ENCODE data around the gene ERCC6L2. TPM values are rescaled to one million over a fixed set of nuclear protein-coding genes. Genes with fewer than 3 reads are reported as not detected.

Gene ERCC6L2
- total RNA-seq, 1 experiment from 2014 or later, result 62.7 TPM

DNA sequence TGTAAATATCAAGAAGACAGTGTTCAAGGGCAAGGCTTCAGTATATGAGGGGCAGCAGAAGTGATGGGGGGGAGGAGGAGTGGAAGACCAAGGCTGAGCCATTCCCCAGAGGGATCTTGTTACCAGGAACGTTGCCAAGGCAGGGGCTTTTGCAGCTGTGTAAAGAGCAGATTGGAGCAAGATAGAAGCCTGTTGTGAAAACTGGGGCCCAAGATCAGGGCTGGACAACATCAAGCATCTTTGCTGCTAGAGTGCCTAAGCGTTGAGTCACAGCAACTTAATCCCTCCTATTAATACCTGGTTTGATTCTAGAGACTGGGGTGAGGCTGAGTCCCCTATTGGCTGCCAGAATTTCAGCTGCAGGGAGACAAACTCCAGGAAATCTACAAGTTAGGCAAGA is 18.4 kb upstream of the ERCC6L2 start:
- in situ Hi-C loops (cut with HindIII; ENCODE audit: low sequenced_read_pairs), result no loop called here
- no peak for DNase-seq (ENCODE audit: low spot score)

DNA sequence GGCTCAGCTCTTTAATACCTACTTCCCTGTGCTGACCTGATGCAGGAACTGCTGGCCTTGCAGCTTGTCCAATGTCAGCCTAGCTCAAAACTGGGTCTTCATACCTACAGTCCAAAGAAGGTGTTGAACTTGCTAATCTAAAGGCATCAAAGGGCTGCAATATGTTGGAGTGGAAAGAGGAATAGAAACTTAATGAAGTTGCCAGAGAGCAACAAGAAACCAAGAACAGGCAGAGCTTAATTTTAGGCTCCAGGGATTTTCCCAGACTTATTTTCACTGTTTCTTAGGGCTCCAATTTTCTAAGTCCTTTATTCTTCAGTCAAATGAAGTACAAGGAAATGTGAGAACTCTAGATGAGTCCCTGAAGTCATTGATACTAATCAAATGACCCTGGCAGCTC is 17.6 kb upstream of the ERCC6L2 start:
- no peak for DNase-seq (ENCODE audit: low spot score)
- in situ Hi-C loops (cut with HindIII; ENCODE audit: low sequenced_read_pairs), result no loop called here

DNA sequence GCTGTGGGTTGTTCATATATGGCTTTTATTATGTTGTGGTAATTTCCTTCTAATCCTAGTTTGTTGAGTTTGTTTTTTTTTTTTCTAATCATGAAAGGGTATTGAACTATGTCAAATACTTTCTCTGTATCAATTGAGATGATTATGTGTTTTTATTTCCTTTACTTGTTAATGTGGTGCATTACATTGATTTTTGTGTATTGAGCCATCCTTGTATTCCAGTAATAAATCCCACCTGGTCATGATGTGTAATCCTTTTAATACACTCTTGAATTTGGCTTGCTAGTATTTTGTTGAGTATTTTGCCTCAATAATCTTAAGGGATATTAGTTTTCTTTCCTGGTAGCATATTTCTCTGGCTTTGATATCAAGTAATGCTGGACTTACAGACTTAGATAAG is 13.1 kb upstream of the ERCC6L2 start:
- in situ Hi-C loops (cut with HindIII; ENCODE audit: low sequenced_read_pairs), result no loop called here
- DNase-seq (ENCODE audit: low spot score), result no peak

DNA sequence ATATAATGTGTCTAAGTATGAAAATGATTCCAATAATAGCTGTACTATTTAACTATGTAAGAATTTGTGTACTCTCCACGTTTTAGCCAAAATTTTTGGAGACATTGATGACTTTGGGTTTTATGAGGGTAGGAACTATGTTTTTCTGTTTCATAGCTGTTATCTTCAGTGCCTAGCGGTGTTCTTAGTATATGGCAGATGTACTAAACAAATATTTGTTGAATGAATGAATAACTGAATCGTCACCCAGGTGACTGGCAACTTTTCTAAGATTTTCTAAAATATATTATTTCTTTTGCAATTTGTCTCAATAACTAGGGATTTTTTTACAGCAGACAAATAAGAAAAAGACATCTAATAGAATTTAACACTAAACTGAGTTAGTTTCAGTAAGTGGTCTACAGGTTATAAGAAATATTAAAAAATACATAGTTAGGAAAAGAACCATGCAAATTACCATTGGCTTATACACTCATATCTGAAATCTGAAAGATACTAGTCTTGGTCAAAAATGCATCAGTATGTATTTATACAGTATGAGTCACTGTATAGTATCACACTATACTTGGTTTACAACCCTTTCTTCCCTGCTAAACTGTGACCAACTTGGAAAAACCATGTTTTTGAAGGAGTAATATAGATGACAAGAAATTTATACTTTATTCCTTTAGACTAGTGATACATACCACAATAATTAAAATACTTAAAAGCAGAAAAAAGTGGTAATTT is 10.5 kb upstream of the ERCC6L2 start:
- in situ Hi-C loops (cut with HindIII; ENCODE audit: low sequenced_read_pairs), result no loop called here

DNA sequence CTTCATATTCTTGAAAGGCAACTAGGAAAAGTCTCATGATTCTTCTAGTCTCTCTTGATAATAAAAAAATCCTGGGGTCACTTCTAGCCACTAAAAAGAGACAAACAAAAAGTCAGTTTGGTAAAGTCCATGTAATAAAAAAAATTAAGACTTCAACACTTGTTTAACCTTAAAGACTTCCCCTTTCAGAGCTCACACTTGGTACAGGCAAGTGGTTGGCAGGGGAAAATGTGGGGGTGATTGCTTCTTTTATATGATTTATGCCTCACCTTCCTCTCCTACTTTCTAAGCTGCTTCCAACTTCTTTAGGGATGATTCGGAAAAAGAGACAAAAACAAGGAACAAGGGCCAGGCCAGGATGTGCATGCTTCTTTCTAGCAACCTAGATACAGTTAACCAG is 5.1 kb upstream of the ERCC6L2 start:
- in situ Hi-C loops (cut with HindIII; ENCODE audit: low sequenced_read_pairs), result no loop called here
- no peak for DNase-seq (ENCODE audit: low spot score)

More for the DNA sequence above, 10.5 kb upstream of the ERCC6L2 start:
- DNase-seq (ENCODE audit: low spot score), result no peak

DNA sequence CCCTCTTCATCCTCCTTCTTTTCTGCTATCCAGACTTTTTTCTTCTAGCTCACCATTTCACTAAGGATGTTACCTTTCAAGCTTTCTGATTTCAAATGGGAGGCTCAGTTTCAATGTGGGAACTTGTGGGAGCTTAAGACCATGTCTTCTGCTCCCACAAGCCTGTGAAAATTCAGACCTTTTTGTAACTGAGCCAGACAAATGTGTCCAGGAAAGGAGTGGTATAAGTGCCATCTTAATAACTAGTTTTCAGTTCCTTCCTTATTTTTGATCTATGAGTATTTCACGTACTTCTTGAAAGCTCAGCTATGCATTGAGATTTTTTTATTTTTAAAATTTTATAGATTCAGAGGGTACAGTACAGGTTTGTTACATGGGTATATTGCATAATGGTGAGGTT is 4.6 kb upstream of the ERCC6L2 start:
- in situ Hi-C loops (cut with HindIII; ENCODE audit: low sequenced_read_pairs), result no loop called here

DNA sequence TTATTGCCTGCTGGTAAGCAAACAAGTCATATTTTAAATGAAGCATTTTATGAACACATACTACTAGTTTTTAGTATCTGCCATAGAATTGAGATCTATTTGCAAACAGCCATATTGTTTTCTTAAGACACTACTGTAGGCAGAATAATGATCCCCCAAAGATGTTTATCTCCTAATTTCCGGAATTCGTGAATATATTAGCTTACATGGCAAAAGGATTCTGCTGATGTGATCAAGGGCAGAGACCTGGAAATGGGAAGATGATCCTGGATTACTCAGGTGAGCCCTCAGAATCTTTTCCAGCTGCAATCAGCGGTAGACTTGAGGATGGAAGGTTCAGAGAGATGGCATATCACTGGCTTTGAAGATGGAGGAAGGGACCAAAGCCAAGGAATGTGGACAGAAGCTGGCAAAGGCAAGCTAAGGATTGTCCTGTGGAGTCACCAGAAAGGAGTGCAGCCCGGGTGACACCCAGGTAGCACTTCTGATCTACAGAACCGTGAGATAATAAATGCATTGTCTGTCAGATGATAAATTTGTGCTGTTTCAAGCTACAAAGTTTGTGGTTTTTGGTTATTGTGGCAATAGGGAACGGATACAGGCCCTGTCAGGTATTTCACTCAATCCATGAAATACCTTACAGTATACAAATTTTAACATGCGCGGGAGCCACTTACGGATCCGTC is 1.0 kb upstream of the ERCC6L2 start:
- in situ Hi-C loops (cut with HindIII; ENCODE audit: low sequenced_read_pairs), result no loop called here
- DNase-seq (ENCODE audit: low spot score), result peak; percentile 62

More for the DNA sequence above, 4.6 kb upstream of the ERCC6L2 start:
- DNase-seq (ENCODE audit: low spot score), result no peak

DNA sequence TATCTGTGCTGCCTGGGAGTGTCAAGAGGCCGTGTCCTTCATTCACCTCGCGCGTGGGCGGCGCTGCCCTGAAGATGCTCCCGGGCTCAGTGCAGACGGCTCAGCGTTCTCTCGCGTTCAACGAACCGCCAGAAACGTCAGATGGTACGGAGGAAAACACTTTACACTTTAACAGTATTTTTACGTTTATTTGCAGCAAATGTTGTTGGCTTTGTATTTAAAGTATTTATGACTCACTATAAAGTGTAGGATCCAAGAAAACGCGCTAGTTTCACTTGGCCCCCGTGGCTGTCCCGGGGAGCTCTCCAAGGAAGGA is 544 bp upstream of the ERCC6L2 start:
- in situ Hi-C loops (cut with HindIII; ENCODE audit: low sequenced_read_pairs), result no loop called here
- peak; percentile 66 for DNase-seq (ENCODE audit: low spot score)

DNA sequence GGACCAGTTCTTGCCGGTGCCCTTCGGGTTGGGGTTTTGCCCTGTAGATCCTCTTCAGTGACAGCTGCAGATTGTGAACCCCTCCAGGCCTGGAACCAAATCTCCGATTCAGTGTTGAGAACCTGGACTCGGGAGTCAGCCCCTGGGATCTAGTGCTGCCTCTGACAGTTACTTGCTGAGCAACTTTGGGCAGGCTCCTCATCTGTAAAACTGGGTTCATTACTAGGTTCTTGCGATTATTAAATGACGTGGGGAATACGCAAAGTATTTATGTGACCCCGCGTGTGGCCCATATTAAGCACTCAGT is 600 bp downstream of the ERCC6L2 start:
- no peak for DNase-seq (ENCODE audit: low spot score)
- in situ Hi-C loops (cut with HindIII; ENCODE audit: low sequenced_read_pairs), result no loop called here

DNA sequence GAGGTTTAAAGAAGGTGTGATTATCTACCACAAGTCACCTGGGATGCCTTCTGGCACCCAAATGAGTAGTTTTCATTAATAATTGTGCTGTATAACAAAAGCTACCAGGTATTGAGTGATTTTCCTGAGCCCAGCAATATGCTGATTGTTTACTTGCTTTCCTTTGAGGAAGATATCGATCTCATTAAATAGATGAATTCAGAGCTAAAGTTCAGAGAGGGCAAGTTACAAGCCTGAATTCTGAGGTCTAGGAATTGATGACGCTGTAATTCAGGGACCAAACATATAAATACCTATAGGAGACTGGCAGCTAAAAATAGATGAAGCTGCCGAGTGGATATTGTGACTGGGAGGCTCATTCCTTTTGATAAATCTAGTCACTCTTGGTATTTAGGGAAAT is 1.1 kb downstream of the ERCC6L2 start:
- in situ Hi-C loops (cut with HindIII; ENCODE audit: low sequenced_read_pairs), result no loop called here
- DNase-seq (ENCODE audit: low spot score), result peak; percentile 9

DNA sequence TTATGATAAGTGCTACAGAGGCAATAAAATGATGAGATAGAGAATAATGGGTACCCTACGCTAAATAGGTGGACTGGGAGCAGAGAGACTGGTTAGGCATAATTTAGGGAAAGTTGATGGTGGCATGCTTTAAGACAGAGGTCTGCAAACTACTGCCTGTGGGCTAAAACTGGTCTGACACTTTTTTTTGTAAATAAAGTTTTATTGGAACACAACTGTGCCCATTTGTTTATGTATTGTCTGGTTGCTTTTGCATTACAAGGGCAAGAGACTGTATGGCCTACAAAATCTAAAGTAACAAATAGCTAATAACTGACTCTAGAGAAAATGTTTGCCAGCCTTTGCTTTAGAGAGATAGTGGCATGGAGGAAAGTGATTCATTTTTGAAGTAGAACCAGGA is 2.5 kb downstream of the ERCC6L2 start:
- in situ Hi-C loops (cut with HindIII; ENCODE audit: low sequenced_read_pairs), result no loop called here

DNA sequence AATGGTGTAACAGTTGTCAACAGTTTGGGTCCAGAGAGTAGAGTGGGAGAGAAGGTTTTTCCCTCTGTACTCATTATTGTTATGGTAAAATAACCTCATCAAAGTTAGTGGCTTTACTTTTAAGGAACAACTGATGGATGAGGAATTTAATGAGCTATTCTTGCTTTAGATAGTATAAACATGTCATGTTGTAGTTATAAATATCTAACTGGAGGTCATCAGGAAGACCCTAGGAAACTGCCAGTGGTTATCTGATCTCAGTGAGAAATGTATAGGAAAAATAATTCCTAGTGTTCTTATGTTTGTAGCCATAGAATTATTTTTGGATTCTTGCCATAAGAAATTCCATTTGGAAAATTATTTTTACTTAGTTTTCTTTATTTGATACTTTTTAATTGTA is 4.1 kb downstream of the ERCC6L2 start:
- in situ Hi-C loops (cut with HindIII; ENCODE audit: low sequenced_read_pairs), result no loop called here
- no peak for DNase-seq (ENCODE audit: low spot score)

More for the DNA sequence above, 2.5 kb downstream of the ERCC6L2 start:
- DNase-seq (ENCODE audit: low spot score), result no peak

DNA sequence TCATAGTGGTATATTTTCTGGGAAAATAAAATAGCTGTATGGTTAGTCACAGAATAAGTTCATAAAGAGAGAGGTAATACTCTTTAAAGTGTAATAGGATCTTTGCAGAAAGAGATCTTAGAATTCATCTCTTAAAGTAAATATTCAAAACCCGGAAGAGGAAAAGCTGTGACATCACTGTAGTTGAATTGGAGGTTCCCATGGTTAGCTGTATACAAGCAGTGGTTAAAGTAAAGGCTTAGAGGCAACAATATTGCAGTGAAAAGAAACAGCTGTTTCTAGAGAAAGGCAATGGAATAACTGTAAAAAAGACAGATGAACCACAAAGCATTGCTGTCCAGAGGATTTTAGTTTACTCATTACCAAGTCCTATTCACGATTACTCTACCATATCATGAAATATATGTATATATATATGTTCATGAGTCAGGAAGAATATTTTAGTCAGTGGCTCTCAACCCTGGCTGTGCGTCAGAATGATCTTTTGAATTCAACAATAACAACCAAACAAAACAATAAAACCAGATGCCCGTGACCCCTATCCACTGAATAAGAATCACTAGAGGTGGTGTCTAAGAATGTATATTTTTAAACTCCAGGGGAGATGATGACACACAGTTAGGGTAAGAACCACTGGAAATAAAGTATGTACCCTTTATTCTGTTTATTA is 4.7 kb downstream of the ERCC6L2 start:
- in situ Hi-C loops (cut with HindIII; ENCODE audit: low sequenced_read_pairs), result no loop called here
- DNase-seq (ENCODE audit: low spot score), result no peak

DNA sequence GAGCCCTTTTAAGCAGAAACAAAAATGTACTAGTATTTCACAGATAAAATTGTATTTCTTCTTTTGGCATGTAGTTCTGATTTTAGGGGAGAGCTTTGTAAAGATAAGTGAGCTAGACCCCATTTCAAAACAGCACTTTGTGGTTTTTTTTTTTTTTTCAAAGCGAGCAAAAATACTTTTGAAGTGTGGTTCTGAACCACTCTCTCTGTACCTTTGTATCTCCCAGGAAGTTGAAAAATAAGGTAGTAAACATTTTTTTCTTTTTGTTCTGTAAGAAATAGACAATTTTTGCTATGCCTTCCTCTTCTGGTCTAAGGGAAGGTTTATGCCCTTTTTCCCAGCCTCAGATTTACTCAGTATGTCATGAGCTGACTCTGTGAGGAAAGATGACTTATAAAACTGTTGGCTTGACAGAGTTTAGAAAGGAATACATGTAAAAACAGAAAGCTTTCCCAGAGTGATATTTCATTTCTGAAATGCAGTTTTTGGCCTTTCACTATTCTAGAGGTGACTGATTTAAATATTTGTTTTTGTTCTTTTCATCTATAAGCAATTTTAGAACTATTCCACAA is 12.5 kb downstream of the ERCC6L2 start:
- in situ Hi-C loops (cut with HindIII; ENCODE audit: low sequenced_read_pairs), result no loop called here
- no peak for DNase-seq (ENCODE audit: low spot score)

DNA sequence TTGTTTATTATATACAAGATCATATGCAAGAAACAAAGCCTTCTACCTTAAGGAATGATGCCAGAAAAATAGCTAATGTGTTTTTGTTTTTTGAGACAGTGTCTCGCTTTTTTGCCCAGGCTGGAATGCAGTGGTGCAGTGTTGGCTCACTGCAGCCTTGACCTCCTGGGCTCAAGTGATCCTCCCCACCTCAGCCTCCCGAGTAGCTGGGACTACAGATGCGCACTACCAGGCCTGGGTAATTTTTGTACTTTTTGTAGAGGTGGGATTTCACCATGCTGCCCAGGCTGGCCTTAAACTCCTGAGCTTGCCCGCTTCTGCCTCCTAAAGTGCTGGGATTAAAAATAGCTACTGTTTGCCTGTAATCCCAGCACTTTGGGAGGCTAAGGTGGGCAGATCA is 15.1 kb downstream of the ERCC6L2 start:
- in situ Hi-C loops (cut with HindIII; ENCODE audit: low sequenced_read_pairs), result no loop called here
- DNase-seq (ENCODE audit: low spot score), result no peak

DNA sequence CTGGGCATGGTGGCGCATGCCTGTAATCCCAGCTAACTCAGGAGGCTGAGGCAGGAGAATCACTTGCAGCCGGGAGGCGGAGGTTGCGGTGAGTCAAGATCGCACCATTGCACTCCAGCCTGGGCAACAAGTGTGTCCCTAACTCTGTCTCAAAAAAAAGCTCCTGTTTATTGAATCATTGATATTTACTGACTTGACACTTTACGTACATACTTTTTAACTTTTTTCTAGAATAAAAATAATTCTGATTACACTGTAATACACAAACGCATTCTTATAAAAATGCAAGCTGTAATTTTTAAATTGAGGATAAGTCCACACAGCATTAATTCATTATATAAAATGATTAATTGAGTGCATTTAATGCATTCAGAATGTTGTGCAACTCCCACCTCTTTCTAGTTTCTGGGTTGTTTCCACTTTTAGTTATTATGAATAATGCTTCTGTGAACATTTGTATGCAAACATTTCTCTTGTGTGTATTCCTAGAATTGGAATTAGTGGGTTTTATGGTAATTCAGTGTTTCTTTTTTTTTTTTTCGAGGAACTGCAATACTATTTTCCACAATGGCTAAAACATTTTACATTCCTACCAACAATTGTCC is 15.7 kb downstream of the ERCC6L2 start:
- in situ Hi-C loops (cut with HindIII; ENCODE audit: low sequenced_read_pairs), result no loop called here
- DNase-seq (ENCODE audit: low spot score), result no peak

DNA sequence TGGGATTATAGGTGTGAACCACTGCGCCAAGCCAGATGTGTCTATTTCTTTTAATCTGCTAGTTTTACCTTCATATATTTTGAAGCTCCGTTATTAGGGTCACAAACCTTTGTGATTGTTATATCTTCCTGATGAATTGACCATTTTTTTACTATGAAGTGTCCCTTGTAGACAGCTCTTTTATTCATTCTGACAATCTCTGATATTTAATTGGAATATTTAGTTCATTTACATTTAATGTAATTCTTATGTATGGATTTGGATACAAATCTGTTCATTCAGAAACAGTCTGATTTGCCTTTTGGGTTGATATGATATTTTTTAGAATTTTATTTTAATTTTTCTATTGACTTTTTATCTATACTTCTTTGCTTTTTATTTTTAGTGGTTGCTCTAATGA is 17.2 kb downstream of the ERCC6L2 start:
- DNase-seq (ENCODE audit: low spot score), result no peak
- in situ Hi-C loops (cut with HindIII; ENCODE audit: low sequenced_read_pairs), result no loop called here

DNA sequence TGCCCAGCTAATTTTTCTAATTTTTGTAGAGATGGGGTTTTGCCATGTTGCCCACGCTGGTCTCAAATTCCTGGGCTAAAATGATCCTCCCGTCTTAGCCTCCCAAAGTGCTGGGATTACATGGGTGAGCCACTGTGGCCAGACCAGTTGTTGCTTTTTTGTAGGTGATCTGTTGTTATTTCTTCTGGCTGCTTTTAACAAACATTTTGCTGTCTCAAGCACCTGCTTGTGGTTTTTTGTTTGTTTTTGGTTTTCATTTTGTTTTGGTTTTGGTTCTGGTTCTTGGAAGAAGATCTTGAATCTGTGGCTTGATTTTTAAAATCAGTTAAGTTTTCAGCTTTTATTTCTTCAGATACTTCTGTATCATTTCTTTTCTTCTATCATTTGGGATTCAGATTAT is 21.1 kb downstream of the ERCC6L2 start:
- DNase-seq (ENCODE audit: low spot score), result no peak
- in situ Hi-C loops (cut with HindIII; ENCODE audit: low sequenced_read_pairs), result no loop called here

DNA sequence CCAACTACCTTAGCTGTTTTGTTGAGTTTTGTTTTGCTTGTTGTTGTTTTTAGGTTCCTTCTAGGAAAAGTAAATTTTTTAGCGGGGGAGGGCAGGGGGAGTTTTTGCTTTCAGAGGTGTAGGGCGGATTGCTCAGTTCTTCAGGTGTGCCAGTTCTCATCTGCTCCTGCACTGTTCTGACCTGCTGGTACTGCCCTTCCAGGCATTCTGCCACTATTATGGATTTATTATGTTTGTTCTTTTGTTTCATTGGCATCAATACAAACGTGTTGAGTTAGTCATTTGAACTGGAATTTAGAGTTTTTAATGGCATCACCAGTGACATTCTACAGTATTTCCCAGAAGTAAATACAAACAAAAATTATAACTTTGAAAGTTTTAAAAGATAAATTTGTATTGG is 26.0 kb downstream of the ERCC6L2 start:
- in situ Hi-C loops (cut with HindIII; ENCODE audit: low sequenced_read_pairs), result no loop called here
- peak; percentile 62 for DNase-seq (ENCODE audit: low spot score)

DNA sequence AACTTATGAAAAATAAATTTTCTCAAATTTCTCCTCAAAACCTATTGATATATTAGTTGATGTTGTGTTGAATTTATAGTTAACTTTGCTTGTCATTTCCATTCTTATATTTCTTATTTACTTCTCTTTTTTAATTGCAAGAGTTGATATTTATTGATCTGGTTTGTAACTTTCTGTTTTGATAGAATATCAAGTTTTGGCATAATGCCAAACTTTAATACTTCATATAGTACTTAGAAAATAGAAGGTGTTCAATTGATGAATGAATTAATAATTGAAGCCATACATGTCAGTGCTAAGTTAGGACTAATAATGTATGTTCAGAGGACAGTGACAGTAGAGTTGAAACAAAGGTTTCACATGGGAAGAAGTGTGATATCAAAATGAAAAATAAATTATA is 27.9 kb downstream of the ERCC6L2 start:
- in situ Hi-C loops (cut with HindIII; ENCODE audit: low sequenced_read_pairs), result no loop called here

More for the DNA sequence above, 27.9 kb downstream of the ERCC6L2 start:
- DNase-seq (ENCODE audit: low spot score), result no peak
